Measurements from ENCODE around the gene C10orf143.

DNA sequence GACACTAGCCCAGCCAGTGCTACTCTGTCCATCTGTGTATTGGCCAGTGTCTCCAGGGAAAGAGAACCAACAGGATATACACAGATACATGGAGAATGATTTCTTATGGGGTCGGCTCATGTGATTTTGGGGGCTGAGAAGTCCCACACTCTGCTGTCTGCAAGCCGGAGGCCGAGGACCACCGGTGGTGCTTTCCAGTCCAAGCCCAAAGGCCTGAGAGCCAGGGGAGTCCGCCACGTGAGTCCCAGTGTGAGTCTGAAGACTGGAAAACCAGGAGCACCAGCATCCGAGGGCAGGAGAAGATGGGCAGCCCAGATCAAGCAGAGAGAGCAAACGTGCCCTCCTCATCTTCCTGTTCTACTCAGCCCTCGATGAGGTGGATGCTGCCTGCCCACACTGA is 71.5 kb downstream of the C10orf143 start:
- TF ChIP-seq SP1 (IDR thresholded peaks at IDR 0.05) (no peak), ZNF384 (IDR thresholded peaks at IDR 0.05) (no peak), L3MBTL2 (conservative IDR thresholded peaks at IDR 0.05) (no peak), TARDBP (IDR thresholded peaks at IDR 0.05) (no peak), FOXM1 (IDR thresholded peaks at IDR 0.05; ENCODE audit: borderline replicate concordance) (no peak), BHLHE40 (IDR thresholded peaks at IDR 0.05; ENCODE audit: borderline replicate concordance) (no peak), SUZ12 (IDR thresholded peaks at IDR 0.05) (no peak), FOXA1 (IDR thresholded peaks at IDR 0.05) (no peak), FOXK2 (IDR thresholded peaks at IDR 0.05) (no peak), NFRKB (IDR thresholded peaks at IDR 0.05) (no peak), HDGF (IDR thresholded peaks at IDR 0.05; ENCODE audit: borderline replicate concordance) (no peak), ARNT (IDR thresholded peaks at IDR 0.05) (no peak)
- TF ChIP-seq, protein P1, sequence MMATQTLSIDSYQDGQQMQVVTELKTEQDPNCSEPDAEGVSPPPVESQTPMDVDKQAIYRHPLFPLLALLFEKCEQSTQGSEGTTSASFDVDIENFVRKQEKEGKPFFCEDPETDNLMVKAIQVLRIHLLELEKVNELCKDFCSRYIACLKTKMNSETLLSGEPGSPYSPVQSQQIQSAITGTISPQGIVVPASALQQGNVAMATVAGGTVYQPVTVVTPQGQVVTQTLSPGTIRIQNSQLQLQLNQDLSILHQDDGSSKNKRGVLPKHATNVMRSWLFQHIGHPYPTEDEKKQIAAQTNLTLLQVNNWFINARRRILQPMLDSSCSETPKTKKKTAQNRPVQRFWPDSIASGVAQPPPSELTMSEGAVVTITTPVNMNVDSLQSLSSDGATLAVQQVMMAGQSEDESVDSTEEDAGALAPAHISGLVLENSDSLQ (IDR thresholded peaks at IDR 0.05), result no peak
